SK-N-SH (cell line): ENCODE results near the gene EMCN. TPM values are rescaled to one million over a fixed set of nuclear protein-coding genes. Genes with fewer than 3 reads are reported as not detected.
A peak's percentile ranks its signal among the peaks of the same experiment; 100 is the strongest.

ENCODE experiments used
- CTCF ChIA-PET: fragments of 300-600, 350-600 bp; formaldehyde crosslinking; extraction: SDS; loops from one replicate; lab custom pipeline; 2021; lab: Yijun Ruan, JAX
- POLR2A ChIA-PET: fragments of 350-600 bp; sonication (Branson Sonifier 250); formaldehyde crosslinking; extraction: SDS; loops from one replicate; lab custom pipeline; 2020; ENCODE audit warnings: antibody characterized with exemption, inconsistent platforms; lab: Yijun Ruan, JAX
- DNase-seq: peaks from one replicate; pipeline ENCODE4 v3.0.0; 2012
- H2AFZ ChIP-seq: fragments of 200-600 bp; sonication (generic); 2 replicates; pipeline ENCODE4 v1.8.1; 2016; ENCODE audit warnings: antibody characterized with exemption, mild to moderate bottlenecking, low read depth
- H3F3A ChIP-seq: fragments of 200-600 bp; sonication (generic); replicated peaks from 2 replicates; pipeline ENCODE3; 2016; ENCODE audit warnings: antibody characterized with exemption, mild to moderate bottlenecking; ENCODE audit not compliant: insufficient read depth
- H3K27ac ChIP-seq, 2 experiments: fragments of 200-500 bp in 1 of 2; fragments of 200-600 bp in 1 of 2; sonication (Bioruptor generic) in 1 of 2; sonication (generic), shearing (Covaris generic) in 1 of 2; 2 replicates each; pipeline versions ENCODE4 v1.5.1 to v1.6.1; 2014 to 2016; ENCODE audit warnings: low read depth in 2 of 2, inconsistent platforms in 1 of 2, low read length in 1 of 2, mild to moderate bottlenecking in 1 of 2, mixed read lengths in 1 of 2
- H3K27me3 ChIP-seq: fragments of 200-600 bp; sonication (generic), shearing (Covaris generic); 2 replicates; pipeline ENCODE4 v1.6.1; 2016; ENCODE audit warnings: mixed run types; ENCODE audit not compliant: insufficient read depth
- H3K36me3 ChIP-seq, 2 experiments: fragments of 200-500 bp in 1 of 2; fragments of 200-600 bp in 1 of 2; sonication (Bioruptor generic) in 1 of 2; sonication (generic) in 1 of 2; replicated peaks in 1 of 2; 2 replicates each; pipeline versions ENCODE3 to v1.5.1; 2014 to 2016; ENCODE audit warnings: low read length in 1 of 2, mild to moderate bottlenecking in 1 of 2; ENCODE audit not compliant: insufficient read depth in 2 of 2, control insufficient read depth in 1 of 2
- H3K4me1 ChIP-seq, 2 experiments: fragments of 200-500 bp in 1 of 2; fragments of 200-600 bp in 1 of 2; sonication (Bioruptor generic) in 1 of 2; sonication (generic), shearing (Covaris generic) in 1 of 2; 2 replicates each; pipeline versions ENCODE4 v1.5.1 to v1.6.1; 2014 to 2016; ENCODE audit warnings: low read depth in 1 of 2, low read length in 1 of 2, mixed run types in 1 of 2; ENCODE audit not compliant: insufficient read depth in 2 of 2, control insufficient read depth in 1 of 2
- H3K4me2 ChIP-seq: fragments of 200-600 bp; sonication (generic), shearing (Covaris generic); 2 replicates; pipeline ENCODE4 v1.6.1; 2017; ENCODE audit warnings: mixed run types
- H3K4me3 ChIP-seq, 2 experiments: fragments of 200-500 bp in 1 of 2; fragments of 200-600 bp in 1 of 2; sonication (Bioruptor generic) in 1 of 2; sonication (generic), shearing (Covaris generic) in 1 of 2; 2 replicates each; pipeline versions ENCODE4 v1.5.1 to v1.8.1; 2014 to 2016; ENCODE audit warnings: low read depth in 2 of 2, inconsistent platforms in 1 of 2, low read length in 1 of 2, mild to moderate bottlenecking in 1 of 2, mixed read lengths in 1 of 2, moderate library complexity in 1 of 2
- H3K79me2 ChIP-seq: fragments of 200-600 bp; sonication (generic); 2 replicates; pipeline ENCODE4 v1.8.1; 2017; ENCODE audit warnings: mild to moderate bottlenecking; ENCODE audit not compliant: insufficient read depth
- H3K9ac ChIP-seq: fragments of 200-600 bp; sonication (generic); 2 replicates; pipeline ENCODE4 v1.6.1; 2017; ENCODE audit warnings: mixed run types
- H3K9me2 ChIP-seq: fragments of 200-600 bp; sonication (generic); 2 replicates; pipeline ENCODE4 v1.6.1; 2017; ENCODE audit warnings: mixed run types
- H3K9me3 ChIP-seq: fragments of 200-600 bp; sonication (generic); 2 replicates; pipeline ENCODE4 v1.6.1; 2017; ENCODE audit warnings: mixed run types, mild to moderate bottlenecking, moderate library complexity
- H4K20me1 ChIP-seq: fragments of 200-600 bp; sonication (generic); 2 replicates; pipeline ENCODE4 v1.6.1; 2017; ENCODE audit warnings: mild to moderate bottlenecking, mixed run types; ENCODE audit not compliant: insufficient read depth
- EP300 ChIP-seq, 2 experiments: IDR thresholded peaks; 2 replicates each; pipeline versions ENCODE4 v1.4.0 to v1.6.1; 2012; ENCODE audit warnings: borderline replicate concordance in 1 of 2, low read depth in 1 of 2, low read length in 1 of 2
- FOXJ3 ChIP-seq: sonication (generic); formaldehyde crosslinking; IDR thresholded peaks from 2 replicates; pipeline ENCODE4 v1.5.1; 2020; ENCODE audit warnings: mild to moderate bottlenecking, missing genetic modification reagents
- RAD21 ChIP-seq: IDR thresholded peaks from 2 replicates; pipeline ENCODE4 v1.6.1; 2012; ENCODE audit warnings: mild to moderate bottlenecking, low read length
- RCOR1 ChIP-seq: fragments of 150-350 bp; IDR thresholded peaks from 2 replicates; pipeline ENCODE4 v1.6.1; 2017; ENCODE audit warnings: antibody characterized with exemption, low read length
- SMC3 ChIP-seq: IDR thresholded peaks from 2 replicates; pipeline ENCODE4 v1.6.1; 2012; ENCODE audit warnings: low read depth, low read length, improper control_type of control experiment
- TCF12 ChIP-seq: IDR thresholded peaks from 2 replicates; pipeline ENCODE4 v1.4.0; 2012
- WGBS: methylation state at CpG from one replicate; pipeline ENCODE4 v1.1.6; 2017; ENCODE audit warnings: low lambda C conversion rate; 5-methylcytosine and 5-hydroxymethylcytosine counted together
- polyA plus RNA-seq, 3 experiments: library from polyadenylated mRNA; depleted of rRNA; stranded (reverse); fragments of >200 nt; gene quantifications; 2 replicates each; pipeline ENCODE4 v1.2.3, GENCODE V29; 2012
- TF ChIP-seq, protein P1 (sequence below): fragments of 200-600 bp; sonication (generic); IDR thresholded peaks from 2 replicates; pipeline ENCODE4 v1.6.1; 2017; ENCODE audit warnings: antibody characterized with exemption, mild to moderate bottlenecking, moderate library complexity

Gene EMCN
- polyA plus RNA-seq, 1 of the 3 experiments (the other 2 are of a cell fraction) = 0.30 TPM

DNA sequence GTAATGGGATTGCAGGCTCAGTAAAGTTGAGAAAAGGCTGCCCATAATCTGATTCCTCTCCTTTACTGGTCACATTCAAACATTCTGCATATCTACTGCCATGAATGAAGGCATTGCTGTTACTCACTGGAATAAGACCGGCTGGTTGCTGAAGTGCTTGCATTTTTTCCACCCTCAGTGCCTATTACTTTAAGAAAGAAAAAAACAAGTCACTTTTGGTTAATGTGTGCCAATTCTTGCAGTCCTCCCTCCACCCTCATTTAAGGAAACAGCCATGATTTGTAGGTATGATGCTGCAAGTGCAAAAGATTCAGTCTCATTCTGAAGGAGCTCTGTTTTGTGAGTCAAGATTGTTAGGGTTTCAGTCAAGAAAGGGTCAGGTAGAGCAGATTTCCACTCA is 94.9 kb downstream of the EMCN start:
- H3K9me3 ChIP-seq = no peaks in the 10 kb centered on the region
- no peak overlapping the region for H3K9ac ChIP-seq
- H3K79me2 ChIP-seq = no peaks in the 10 kb centered on the region
- H3K27me3 ChIP-seq = no peaks in the 10 kb centered on the region
- no peaks in the 10 kb centered on the region for H4K20me1 ChIP-seq
- no peak overlapping the region for H3K27ac ChIP-seq
- H3K4me1 ChIP-seq = peaks cover 0 to 12% of the 10 kb centered on the region in 2 experiments; a peak in 2 of 4 replicates
- TF ChIP-seq EP300 (IDR thresholded peaks at IDR 0.05; ENCODE audit: borderline replicate concordance in 1 of 2, low read depth in 1 of 2, low read length in 1 of 2) = no peak
- 0 out of 2 replicates have a peak overlapping the region, but pooled peaks have one; percentile 19 for H3K4me2 ChIP-seq
- CTCF ChIA-PET = no interaction called here
- no peak overlapping the region for H2AFZ ChIP-seq
- H3K4me3 ChIP-seq = no peak overlapping the region
- DNase-seq = no peak
- POLR2A ChIA-PET = no interaction called here
- WGBS = 43% methylated on average over 1 of the region's 1 CpG
- H3K9me2 ChIP-seq = no peaks in the 10 kb centered on the region
- peaks cover 4% of the 10 kb centered on the region for H3F3A ChIP-seq
- no peaks in the 10 kb centered on the region for H3K36me3 ChIP-seq

DNA sequence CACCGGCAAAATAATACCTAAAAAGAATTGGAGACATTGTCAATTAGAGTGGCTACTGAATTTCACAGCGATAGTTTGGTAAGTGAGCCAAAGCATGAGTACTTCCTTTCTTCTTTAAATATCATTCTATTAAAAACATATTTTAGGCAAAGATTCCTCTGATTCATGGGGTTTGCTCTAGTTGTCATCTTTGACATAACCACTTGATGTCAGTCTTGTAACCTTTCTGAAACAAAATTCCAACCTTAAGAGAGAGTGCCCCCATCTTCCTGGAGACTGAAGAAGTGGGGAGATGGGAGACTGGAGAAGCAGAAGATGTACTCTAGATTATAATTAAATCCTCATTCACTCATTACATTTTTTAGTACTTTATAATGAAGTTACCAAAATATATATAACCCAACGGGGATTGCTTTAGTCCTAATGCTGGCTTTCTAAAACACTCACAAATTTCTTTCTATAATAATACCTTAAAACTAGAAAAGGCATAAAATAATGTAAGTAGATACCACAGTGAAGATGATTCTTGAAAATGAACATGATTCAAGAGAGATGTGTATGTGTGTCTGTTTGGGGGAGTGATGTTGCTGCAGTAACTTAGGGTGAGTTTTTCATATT is 96.4 kb downstream of the EMCN start:
- POLR2A ChIA-PET = no interaction called here
- H3K79me2 ChIP-seq = no peaks in the 10 kb centered on the region
- H3K9me3 ChIP-seq = no peaks in the 10 kb centered on the region
- peaks cover 4 to 16% of the 10 kb centered on the region in 2 experiments; a peak in 3 of 4 replicates for H3K4me1 ChIP-seq
- H3F3A ChIP-seq = peaks cover 4% of the 10 kb centered on the region
- TF ChIP-seq SMC3 = peak; percentile 79
- TF ChIP-seq RAD21 = peak; percentile 85
- TF ChIP-seq RCOR1 = no peak
- peak; percentile 49; the same call in 1 of the 2 replicates for TF ChIP-seq TCF12
- TF ChIP-seq, protein P1, sequence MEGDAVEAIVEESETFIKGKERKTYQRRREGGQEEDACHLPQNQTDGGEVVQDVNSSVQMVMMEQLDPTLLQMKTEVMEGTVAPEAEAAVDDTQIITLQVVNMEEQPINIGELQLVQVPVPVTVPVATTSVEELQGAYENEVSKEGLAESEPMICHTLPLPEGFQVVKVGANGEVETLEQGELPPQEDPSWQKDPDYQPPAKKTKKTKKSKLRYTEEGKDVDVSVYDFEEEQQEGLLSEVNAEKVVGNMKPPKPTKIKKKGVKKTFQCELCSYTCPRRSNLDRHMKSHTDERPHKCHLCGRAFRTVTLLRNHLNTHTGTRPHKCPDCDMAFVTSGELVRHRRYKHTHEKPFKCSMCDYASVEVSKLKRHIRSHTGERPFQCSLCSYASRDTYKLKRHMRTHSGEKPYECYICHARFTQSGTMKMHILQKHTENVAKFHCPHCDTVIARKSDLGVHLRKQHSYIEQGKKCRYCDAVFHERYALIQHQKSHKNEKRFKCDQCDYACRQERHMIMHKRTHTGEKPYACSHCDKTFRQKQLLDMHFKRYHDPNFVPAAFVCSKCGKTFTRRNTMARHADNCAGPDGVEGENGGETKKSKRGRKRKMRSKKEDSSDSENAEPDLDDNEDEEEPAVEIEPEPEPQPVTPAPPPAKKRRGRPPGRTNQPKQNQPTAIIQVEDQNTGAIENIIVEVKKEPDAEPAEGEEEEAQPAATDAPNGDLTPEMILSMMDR = peak; percentile 80
- TF ChIP-seq FOXJ3 (CRISPR knock-in tag) = no peak
- TF ChIP-seq, all 33 proteins: peak for 4
- Histone ChIP-seq H3K9ac (peak overlapping the region; percentile 43; the same call in 1 of the 2 replicates), H3K36me3 (no peaks in the 10 kb centered on the region), H3K27me3 (no peaks in the 10 kb centered on the region), H3K27ac (peak overlapping the region; percentile 65 to 73), H3K4me2 (peak overlapping the region; percentile 54; the same call in 1 of the 2 replicates), H2AFZ (peak overlapping the region; percentile 72), H3K9me2 (no peaks in the 10 kb centered on the region), H4K20me1 (no peaks in the 10 kb centered on the region), H3K4me3 (peak overlapping the region; percentile 15 to 18; a peak in 2 of 4 replicates)
- WGBS = 35% methylated on average over 3 of the region's 3 CpGs
- peak; percentile 11 for DNase-seq
- CTCF ChIA-PET = interaction anchor here (0.6 to 1.4 kb wide), 2 partner anchors 328 to 420 kb away, joined by 3 read pairs; no protein-coding TSS in a partner anchor

DNA sequence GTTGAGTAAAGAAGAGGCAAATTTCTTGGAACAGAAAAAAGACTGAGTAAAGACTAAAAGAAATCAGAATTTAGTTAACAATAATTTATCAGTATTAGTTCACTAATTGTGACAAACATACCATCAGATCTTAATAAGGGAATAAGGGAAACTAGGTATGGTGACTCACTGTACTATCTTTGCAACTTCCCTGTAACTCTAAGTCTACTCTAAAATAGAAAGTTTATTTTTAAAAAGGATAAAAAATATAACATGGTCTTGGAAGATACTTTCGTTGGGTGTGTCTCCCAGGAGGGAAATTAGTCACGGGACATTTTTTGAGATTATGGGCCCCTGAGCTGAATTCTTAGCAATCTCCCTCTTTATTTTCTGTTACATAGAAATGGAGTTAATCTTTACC is 97.3 kb downstream of the EMCN start:
- Histone ChIP-seq H3K9me3 (no peaks in the 10 kb centered on the region), H3K27ac (peak overlapping the region; percentile 65 to 73; a peak in 3 of 4 replicates), H4K20me1 (no peaks in the 10 kb centered on the region), H3K4me3 (peak overlapping the region in 1 of 2 experiments; percentile 18; a peak in 1 of 4 replicates), H3K9ac (no peak overlapping the region; the same call in 1 of the 2 replicates), H3K27me3 (no peaks in the 10 kb centered on the region), H3K9me2 (no peaks in the 10 kb centered on the region), H3K79me2 (no peaks in the 10 kb centered on the region), H3K36me3 (no peaks in the 10 kb centered on the region), H3K4me1 (peaks cover 4 to 16% of the 10 kb centered on the region in 2 experiments; a peak in 3 of 4 replicates), H3F3A (peaks cover 4% of the 10 kb centered on the region), H3K4me2 (peak overlapping the region; percentile 54; the same call in 1 of the 2 replicates), H2AFZ (peak overlapping the region; percentile 72)
- WGBS = 26% methylated on average over 2 of the region's 2 CpGs
- CTCF ChIA-PET = interaction anchor here (0.6 to 1.4 kb wide), 2 partner anchors 327 to 1709 kb away, joined by 3 read pairs; no protein-coding TSS in a partner anchor
- POLR2A ChIA-PET = no interaction called here
- DNase-seq = no peak
- TF ChIP-seq RAD21 = no peak
